Activated B cell treated with CpG ODN at 0.5 μM for 24 hours (primary cell): ENCODE measurements around the gene CCS. TPM values are rescaled to one million over a fixed set of nuclear protein-coding genes. Genes with fewer than 3 reads are reported as not detected.

ENCODE experiments used
- ATAC-seq: fragments of 200-7000 bp; cut with Tn5 transposase; one replicate; pipeline ENCODE4 v1.10.0; 2021; ENCODE audit warnings: low read depth, mild to moderate bottlenecking, moderate library complexity
- CTCF ChIA-PET: fragments of 350-600 bp; sonication (Branson Sonifier 250); formaldehyde crosslinking; loops from one replicate; lab custom pipeline; 2021; ENCODE audit warnings: antibody characterized with exemption; lab: Charles Lee
- POLR2A ChIA-PET: fragments of 350-600 bp; sonication (Branson Sonifier 250); formaldehyde crosslinking; loops from one replicate; lab custom pipeline; 2021; ENCODE audit warnings: antibody characterized with exemption; lab: Charles Lee
- DNase-seq: peaks from one replicate; pipeline ENCODE4 v3.0.0; 2022
- H3K27ac Mint-ChIP-seq: one replicate; pipeline ENCODE4 v1.8.0; 2020; ENCODE audit warnings: mixed read lengths
- H3K27me3 Mint-ChIP-seq: one replicate; pipeline ENCODE4 v1.8.0; 2021; ENCODE audit warnings: mixed read lengths
- H3K36me3 Mint-ChIP-seq: one replicate; pipeline ENCODE4 v1.8.0; 2021; ENCODE audit warnings: low read depth, mixed read lengths
- H3K4me1 Mint-ChIP-seq: one replicate; pipeline ENCODE4 v1.8.0; 2021; ENCODE audit warnings: mixed read lengths
- H3K4me3 Mint-ChIP-seq: one replicate; pipeline ENCODE4 v1.8.0; 2020; ENCODE audit warnings: mild to moderate bottlenecking, mixed read lengths
- H3K9me3 Mint-ChIP-seq: one replicate; pipeline ENCODE4 v1.8.0; 2020; ENCODE audit warnings: mixed read lengths
- intact Hi-C: fragments of 100-400 bp; cut with micrococcal nuclease; formaldehyde crosslinking; loops from one replicate; pipeline ENCODE4 v1.15.1; 2024
- total RNA-seq: library from RNA; stranded (reverse); gene quantifications from 2 replicates; pipeline ENCODE4 v1.2.3, GENCODE V29; 2022
- TF ChIP-seq, protein P1 (sequence below): fragments of 200-600 bp; IDR thresholded peaks from one replicate; pipeline ENCODE4 v1.8.0; 2022; ENCODE audit warnings: antibody characterized with exemption, mild to moderate bottlenecking

CCS gene
- total RNA-seq, 1 donor from 2014 or later, result 65.3 TPM

DNA sequence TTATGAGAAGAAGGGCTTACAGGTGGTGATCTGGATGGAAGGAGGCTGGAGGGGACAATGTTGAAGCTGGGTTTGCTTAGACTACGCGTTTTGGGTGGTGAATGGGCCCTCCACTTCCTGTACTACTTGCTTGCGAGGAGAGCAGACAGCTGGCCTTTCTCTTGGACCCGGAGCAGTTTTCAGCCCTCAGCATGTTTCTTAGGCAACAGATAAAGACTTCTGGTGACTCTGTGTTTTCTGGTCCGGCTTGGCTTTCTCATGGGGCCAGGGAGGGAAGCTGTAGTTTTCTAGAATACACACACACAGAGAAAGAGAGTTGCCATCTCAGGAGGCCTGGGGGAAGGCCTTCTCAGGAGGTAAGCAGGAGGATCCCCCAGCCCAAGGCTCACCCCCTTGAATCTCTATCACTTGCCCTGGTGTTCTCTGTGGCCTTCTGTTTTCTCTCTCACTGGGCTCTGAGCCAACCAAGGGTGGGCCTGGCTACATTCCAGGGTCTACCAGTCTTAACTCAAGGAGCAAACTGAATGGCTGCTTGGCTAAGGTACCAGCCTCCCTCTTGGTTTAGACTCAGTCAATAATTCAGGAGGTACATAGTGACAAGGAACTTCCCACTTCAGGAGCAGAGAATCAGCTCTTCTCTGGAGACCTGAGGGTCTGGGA is 2.4 kb downstream of the CCS start:
- H3K4me1 Mint-ChIP-seq, result peaks cover 41% of the 10 kb centered on the region
- TF ChIP-seq, protein P1, sequence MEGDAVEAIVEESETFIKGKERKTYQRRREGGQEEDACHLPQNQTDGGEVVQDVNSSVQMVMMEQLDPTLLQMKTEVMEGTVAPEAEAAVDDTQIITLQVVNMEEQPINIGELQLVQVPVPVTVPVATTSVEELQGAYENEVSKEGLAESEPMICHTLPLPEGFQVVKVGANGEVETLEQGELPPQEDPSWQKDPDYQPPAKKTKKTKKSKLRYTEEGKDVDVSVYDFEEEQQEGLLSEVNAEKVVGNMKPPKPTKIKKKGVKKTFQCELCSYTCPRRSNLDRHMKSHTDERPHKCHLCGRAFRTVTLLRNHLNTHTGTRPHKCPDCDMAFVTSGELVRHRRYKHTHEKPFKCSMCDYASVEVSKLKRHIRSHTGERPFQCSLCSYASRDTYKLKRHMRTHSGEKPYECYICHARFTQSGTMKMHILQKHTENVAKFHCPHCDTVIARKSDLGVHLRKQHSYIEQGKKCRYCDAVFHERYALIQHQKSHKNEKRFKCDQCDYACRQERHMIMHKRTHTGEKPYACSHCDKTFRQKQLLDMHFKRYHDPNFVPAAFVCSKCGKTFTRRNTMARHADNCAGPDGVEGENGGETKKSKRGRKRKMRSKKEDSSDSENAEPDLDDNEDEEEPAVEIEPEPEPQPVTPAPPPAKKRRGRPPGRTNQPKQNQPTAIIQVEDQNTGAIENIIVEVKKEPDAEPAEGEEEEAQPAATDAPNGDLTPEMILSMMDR, result no peak

DNA sequence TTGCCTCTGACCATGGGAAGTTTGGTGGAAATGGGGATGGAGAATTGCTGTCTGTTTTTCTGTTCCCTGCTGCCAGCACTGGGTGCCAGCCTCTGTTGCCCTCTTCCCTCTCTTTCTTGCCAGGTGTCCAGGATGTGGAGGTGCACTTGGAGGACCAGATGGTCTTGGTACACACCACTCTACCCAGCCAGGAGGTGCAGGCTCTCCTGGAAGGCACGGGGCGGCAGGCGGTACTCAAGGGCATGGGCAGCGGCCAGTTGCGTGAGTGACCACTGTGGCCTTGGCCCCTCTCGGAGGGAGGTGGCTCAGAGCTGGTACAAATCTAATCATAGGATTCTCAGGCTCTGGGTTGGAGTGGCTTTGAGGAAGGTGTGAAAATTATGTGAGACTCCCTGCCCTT is 6.0 kb downstream of the CCS start:
- H3K4me1 Mint-ChIP-seq, result peaks cover 37% of the 10 kb centered on the region
- peaks cover 16% of the 10 kb centered on the region for H3K36me3 Mint-ChIP-seq
- H3K9me3 Mint-ChIP-seq, result no peaks in the 10 kb centered on the region
- DNase-seq, result no peak
- no peak overlapping the region for H3K4me3 Mint-ChIP-seq
- TF ChIP-seq, protein P1, result no peak
- ChIA-PET CTCF (no interaction called here), POLR2A (no interaction called here)
- H3K27ac Mint-ChIP-seq, result no peak overlapping the region
- ATAC-seq, result no peak
- H3K27me3 Mint-ChIP-seq, result no peaks in the 10 kb centered on the region
- intact Hi-C loops, result no loop called here

More for the DNA sequence above, 2.4 kb downstream of the CCS start:
- POLR2A ChIA-PET, result interaction anchor here (0.7 to 6.6 kb wide), 10 partner anchors 11 to 245 kb away, joined by 3 to 72 read pairs (median 6); partner anchors contain the start of genes RBM14, RBM4, RBM4B and ZDHHC24
- peak overlapping the region; percentile 59 for H3K4me3 Mint-ChIP-seq
- H3K9me3 Mint-ChIP-seq, result no peaks in the 10 kb centered on the region
- H3K27ac Mint-ChIP-seq, result peak overlapping the region; percentile 77
- H3K27me3 Mint-ChIP-seq, result no peaks in the 10 kb centered on the region
- intact Hi-C loops, result no loop called here
- peaks cover 5% of the 10 kb centered on the region for H3K36me3 Mint-ChIP-seq
- DNase-seq (no peak), ATAC-seq (no peak)
- CTCF ChIA-PET, result interaction anchor here (2.0 kb wide), 1 partner anchor 14 kb away, joined by 4 read pairs; no protein-coding TSS in a partner anchor

DNA sequence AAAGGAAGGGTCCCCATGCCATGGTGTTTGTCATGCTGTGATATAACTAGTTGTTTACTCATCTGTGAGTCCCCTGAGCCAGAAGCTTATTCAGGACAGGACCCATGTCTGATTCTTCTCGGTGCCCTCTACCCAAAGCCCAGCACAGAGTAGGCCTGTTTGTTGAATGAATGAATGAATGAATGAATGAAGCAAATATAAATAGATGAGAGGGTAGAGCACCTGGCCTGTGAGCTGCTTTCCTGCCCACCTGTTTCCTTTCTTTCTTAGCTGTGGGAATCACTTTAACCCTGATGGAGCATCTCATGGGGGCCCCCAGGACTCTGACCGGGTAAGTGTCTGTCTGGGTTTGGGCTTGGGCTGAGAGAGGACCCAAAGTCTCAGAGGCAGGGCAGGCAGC is 7.2 kb downstream of the CCS start:
- H3K27ac Mint-ChIP-seq, result peak overlapping the region; percentile 32
- H3K27me3 Mint-ChIP-seq, result no peaks in the 10 kb centered on the region
- no peaks in the 10 kb centered on the region for H3K9me3 Mint-ChIP-seq
- DNase-seq, result no peak
- H3K4me3 Mint-ChIP-seq, result no peak overlapping the region
- TF ChIP-seq, protein P1, result no peak
- ChIA-PET POLR2A (interaction anchor here (0.9 to 2.8 kb wide), 2 partner anchors 17 to 70 kb away, joined by 3 to 13 read pairs; partner anchors contain the start of gene RBM14), CTCF (no interaction called here)
- peaks cover 28% of the 10 kb centered on the region for H3K36me3 Mint-ChIP-seq
- no peak for ATAC-seq
- H3K4me1 Mint-ChIP-seq, result peaks cover 30% of the 10 kb centered on the region
- intact Hi-C loops, result no loop called here

DNA sequence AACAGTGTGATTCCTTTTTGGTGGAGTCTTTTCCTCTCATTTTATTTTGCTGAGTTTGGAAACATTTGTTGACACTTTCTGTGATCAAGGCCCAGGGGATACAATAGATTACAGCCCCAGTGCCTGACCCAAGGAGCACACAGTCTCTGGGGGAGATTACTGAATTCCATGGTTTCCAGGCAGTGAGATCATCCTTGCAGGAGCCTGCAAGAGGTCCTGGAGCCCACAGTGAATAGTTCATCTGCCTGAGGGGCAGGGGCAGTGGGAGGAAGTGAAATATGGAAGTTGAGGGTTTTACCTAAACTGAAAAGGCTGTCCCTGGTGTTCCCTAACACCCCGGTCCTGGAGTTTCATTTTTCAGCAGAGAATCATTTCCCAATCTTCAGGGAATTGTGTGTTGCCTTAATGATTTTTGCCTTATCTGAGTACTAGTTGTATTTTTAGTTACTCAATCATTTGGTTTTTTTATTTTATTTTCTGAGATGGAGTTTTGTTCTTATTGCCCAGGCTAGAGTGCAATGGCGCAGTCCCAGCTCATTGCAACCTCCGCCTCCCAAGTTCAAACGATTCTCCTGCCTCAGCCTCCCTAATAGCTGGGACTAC is 7.7 kb downstream of the CCS start:
- no peaks in the 10 kb centered on the region for H3K27me3 Mint-ChIP-seq
- ATAC-seq (no peak), DNase-seq (no peak)
- H3K4me3 Mint-ChIP-seq, result peak overlapping the region; percentile 2
- ChIA-PET CTCF (no interaction called here), POLR2A (interaction anchor here (0.6 to 2.8 kb wide), 2 partner anchors 16 to 961 kb away, joined by 5 to 13 read pairs; partner anchors contain the start of gene RBM14)
- H3K4me1 Mint-ChIP-seq, result peaks cover 25% of the 10 kb centered on the region
- TF ChIP-seq, protein P1, result no peak
- peak overlapping the region; percentile 32 for H3K27ac Mint-ChIP-seq
- peaks cover 33% of the 10 kb centered on the region for H3K36me3 Mint-ChIP-seq
- no peaks in the 10 kb centered on the region for H3K9me3 Mint-ChIP-seq
- intact Hi-C loops, result no loop called here

DNA sequence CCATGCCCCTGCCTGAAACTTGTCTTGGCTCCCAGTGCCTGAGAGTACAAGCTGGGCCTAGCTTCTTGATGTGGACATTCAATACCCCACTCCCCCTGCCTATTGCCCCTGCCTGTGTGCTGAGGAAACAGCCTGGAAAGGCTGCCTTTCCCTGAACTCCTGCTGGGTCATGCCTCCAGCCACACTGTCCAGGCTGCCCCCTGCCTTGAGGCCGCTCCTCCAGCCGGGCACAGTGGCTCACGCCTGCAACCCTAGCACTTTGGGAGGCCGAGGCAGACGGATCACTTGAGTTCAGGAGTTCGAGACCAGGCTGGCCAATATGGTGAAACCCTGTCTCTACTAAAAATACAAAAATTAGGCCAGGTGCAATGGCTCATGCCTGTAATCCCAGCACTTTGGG is 10.1 kb downstream of the CCS start:
- H3K36me3 Mint-ChIP-seq, result peaks cover 45% of the 10 kb centered on the region
- H3K27ac Mint-ChIP-seq, result no peak overlapping the region
- H3K27me3 Mint-ChIP-seq, result no peaks in the 10 kb centered on the region
- DNase-seq (no peak), ATAC-seq (no peak)
- peaks cover 29% of the 10 kb centered on the region for H3K4me1 Mint-ChIP-seq
- intact Hi-C loops, result no loop called here
- ChIA-PET CTCF (no interaction called here), POLR2A (no interaction called here)
- no peaks in the 10 kb centered on the region for H3K9me3 Mint-ChIP-seq
- TF ChIP-seq, protein P1, result no peak
- H3K4me3 Mint-ChIP-seq, result no peak overlapping the region
